ENCODE results near the gene TSPAN18.

Gene TSPAN18

DNA sequence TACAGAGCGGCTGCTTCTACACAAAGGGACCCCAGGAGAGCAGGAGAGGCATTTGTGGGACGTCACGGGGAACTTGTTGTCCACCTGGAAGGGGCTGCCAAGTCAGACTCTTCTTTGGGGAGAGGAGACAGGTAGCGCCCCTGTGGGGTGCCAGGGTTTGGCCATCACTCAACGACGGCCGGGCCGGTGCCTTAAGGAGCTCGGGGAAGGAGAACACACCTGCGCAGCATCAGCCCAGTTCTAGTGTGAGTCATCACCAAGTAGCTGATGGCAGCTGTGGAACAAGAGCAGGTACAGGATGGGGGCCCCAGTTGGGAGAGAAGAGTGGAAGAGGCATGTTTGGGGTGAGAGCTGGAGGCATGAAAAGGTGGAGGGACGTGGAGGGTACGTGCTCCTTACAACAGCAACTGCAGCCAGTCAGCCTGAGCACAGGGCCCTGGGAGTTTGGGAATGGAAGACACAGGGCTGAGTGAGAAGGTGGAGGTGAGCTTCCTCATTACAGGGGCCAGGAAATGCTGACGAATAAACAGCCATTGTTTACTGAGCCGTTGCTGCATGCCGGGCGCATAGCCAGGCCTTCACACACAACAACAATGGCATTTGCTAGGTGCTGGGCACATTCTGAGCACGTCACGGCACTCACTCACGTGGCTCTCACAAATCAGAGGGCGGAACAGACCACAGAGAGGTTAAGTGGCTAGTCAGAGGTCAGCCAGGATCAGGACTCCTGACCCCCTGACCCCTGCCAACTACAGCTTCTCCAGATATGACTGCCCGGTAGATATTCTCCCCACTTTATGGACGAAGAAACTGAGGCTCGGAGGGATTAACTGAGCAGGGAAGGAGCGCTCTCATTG is 253.0 kb downstream of the TSPAN18 start:
- H3K4me3 ChIP-seq (ENCODE audit: low read depth, low read length), result no peak overlapping the region
- no peak for DNase-seq (ENCODE audit: low read depth)
- TF ChIP-seq, protein P1, sequence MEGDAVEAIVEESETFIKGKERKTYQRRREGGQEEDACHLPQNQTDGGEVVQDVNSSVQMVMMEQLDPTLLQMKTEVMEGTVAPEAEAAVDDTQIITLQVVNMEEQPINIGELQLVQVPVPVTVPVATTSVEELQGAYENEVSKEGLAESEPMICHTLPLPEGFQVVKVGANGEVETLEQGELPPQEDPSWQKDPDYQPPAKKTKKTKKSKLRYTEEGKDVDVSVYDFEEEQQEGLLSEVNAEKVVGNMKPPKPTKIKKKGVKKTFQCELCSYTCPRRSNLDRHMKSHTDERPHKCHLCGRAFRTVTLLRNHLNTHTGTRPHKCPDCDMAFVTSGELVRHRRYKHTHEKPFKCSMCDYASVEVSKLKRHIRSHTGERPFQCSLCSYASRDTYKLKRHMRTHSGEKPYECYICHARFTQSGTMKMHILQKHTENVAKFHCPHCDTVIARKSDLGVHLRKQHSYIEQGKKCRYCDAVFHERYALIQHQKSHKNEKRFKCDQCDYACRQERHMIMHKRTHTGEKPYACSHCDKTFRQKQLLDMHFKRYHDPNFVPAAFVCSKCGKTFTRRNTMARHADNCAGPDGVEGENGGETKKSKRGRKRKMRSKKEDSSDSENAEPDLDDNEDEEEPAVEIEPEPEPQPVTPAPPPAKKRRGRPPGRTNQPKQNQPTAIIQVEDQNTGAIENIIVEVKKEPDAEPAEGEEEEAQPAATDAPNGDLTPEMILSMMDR (IDR thresholded peaks at IDR 0.05; ENCODE audit: low read depth, low read length, missing control alignments), result no peak

DNA sequence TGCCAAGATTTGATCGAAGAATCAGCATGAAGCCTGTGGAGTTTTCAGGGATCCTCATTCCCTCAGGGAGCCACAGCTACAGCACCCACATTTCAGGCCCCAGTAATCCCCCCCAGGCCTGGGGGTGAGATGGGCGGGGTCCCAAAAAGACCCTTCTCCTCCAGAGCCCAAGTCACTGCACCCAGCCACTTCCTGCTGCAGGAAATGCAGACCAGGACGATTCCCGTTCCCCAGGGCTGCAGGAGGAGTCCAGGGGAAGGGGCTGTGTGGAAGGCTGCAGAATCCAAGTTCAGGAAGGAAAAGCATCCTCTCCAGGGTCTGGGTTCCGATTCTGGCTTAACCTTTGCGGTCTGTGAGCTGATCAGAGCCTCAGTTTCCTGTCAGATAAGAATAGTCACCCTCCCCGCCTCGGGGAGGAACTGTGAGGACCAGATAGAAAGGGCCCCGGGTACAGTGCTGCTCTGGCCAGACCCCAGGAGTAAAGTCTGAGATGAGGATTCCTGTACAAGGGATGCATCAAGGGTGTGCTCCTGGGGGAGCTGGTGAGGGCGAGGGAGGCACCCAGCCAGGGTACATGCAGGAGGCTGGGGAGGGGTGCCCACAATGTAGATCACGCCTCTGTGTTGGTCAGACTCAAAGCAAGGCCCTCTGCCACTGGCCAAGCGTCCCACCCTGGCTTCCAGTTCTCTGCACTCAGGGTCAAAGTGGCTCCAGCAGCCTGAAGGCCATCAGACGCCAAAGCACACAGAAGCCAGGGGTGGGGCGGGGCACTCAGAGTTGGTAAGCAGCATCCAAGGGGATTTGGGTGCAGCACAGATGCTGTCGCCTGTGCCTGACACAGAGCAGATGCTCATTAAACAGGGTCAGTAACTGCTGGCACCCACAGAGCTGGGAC is 254.0 kb downstream of the TSPAN18 start:
- DNase-seq (ENCODE audit: low read depth), result no peak
- no peak overlapping the region for H3K4me3 ChIP-seq (ENCODE audit: low read depth, low read length)
- TF ChIP-seq, protein P1 (IDR thresholded peaks at IDR 0.05; ENCODE audit: low read depth, low read length, missing control alignments), result no peak
